ENCODE data around the gene ENOX1. TPM values are rescaled to one million over a fixed set of nuclear protein-coding genes. Genes with fewer than 3 reads are reported as not detected.

Gene ENOX1
- total and polyA plus RNA-seq, 3 donors from 2014 or later, result 11.0 to 14.2 (median 11.5) TPM

- WGBS, 2 donors, result 78 to 80% methylated on average over 2 of the region's 2 CpGs
- H3K36me3 ChIP-seq (ENCODE audit: low read depth, missing control alignments), result no peaks in the 10 kb centered on the region
- no peak overlapping the region for H3K27ac ChIP-seq
Observed at GRCh38 chr13:43298816-43299215, 488.0 kb downstream of the ENOX1 start.

DNA sequence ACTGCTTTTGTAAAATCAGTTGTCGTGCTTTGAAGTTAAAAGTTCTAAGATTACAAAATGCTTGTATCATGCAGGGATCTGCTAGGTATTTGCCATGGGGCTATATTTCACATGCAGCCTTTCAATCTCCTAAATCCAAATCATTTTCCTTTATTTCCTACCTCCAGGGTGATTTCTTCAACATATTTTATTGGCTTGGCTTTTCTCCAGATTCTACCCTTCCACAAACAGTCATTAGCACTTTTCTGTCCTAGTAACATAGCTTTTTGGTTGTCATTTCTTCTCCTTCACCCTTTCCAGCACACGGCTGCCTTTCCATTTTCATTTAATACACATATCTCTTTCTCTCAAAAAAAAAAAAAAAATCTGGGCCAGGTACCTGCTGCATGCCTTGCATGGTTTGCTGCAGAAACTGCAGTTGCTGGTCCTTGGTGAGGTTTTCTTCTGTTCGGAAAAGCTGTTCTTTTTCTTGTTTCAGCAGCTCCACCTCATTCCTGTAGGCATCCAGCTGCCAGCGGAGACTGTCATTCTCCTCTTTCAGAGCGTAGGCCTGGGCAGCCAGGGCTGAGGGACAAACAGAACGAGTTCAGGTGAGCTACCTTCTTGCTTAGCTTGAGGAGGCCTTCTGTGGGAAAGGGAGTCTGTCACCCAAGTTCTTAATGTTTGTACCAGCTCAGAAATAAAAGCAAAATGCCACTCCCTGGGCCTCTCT is 488.6 kb downstream of the ENOX1 start:
- intact Hi-C loops (cut with DNase I; ENCODE audit: low total_unique reads), result no loop called here
- WGBS, 2 donors, result 87 to 89% methylated on average over 6 of the region's 6 CpGs
- TF ChIP-seq, protein P1, sequence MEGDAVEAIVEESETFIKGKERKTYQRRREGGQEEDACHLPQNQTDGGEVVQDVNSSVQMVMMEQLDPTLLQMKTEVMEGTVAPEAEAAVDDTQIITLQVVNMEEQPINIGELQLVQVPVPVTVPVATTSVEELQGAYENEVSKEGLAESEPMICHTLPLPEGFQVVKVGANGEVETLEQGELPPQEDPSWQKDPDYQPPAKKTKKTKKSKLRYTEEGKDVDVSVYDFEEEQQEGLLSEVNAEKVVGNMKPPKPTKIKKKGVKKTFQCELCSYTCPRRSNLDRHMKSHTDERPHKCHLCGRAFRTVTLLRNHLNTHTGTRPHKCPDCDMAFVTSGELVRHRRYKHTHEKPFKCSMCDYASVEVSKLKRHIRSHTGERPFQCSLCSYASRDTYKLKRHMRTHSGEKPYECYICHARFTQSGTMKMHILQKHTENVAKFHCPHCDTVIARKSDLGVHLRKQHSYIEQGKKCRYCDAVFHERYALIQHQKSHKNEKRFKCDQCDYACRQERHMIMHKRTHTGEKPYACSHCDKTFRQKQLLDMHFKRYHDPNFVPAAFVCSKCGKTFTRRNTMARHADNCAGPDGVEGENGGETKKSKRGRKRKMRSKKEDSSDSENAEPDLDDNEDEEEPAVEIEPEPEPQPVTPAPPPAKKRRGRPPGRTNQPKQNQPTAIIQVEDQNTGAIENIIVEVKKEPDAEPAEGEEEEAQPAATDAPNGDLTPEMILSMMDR (IDR thresholded peaks at IDR 0.05), result no peak
- no peak for TF ChIP-seq POLR2A (IDR thresholded peaks at IDR 0.05)

More at GRCh38 chr13:43298816-43299215, 488.0 kb downstream of the ENOX1 start:
- no peak overlapping the region for H3K4me3 ChIP-seq
- H3K4me1 ChIP-seq, result peaks cover 3% of the 10 kb centered on the region
- intact Hi-C loops (cut with DNase I; ENCODE audit: low total_unique reads), result no loop called here
- no peaks in the 10 kb centered on the region for H3K27me3 ChIP-seq
- TF ChIP-seq, protein P1 (IDR thresholded peaks at IDR 0.05), result no peak
- TF ChIP-seq POLR2A (IDR thresholded peaks at IDR 0.05), result no peak
- no peaks in the 10 kb centered on the region for H3K9me3 ChIP-seq
- no peak for DNase-seq

DNA sequence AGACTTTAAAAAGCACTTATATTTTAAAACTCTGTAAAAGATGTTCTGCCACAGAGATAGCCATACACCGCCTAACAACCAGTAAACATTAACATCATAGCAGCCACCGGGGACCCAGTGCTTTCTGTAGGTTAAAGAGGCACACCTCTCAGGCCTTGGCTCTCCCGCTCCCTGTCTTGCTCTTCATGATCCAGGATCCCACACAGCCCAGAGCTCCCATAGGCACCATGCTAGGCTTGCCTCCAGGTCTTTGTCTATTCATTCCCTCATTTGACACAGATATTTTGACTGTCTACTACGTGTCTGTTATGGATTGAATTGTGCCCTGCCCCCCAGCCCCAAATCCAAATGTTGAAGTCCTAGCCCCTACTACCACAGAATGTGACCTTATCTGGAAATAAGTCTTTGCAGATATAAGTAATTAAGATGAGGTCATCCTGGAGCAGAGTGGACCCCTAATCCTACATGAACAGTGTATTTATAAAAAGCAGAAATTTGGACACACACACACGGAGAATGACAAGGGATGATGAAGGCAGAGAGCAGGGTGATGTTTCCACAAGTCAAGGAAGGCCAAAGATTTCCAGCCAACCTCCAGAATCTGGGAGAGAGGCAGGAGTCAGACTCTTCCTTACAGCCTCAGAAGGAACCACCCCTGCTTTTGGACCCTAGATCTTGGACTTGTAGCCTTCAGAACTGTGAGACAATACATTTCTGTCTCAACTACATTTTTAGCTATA is 490.8 kb downstream of the ENOX1 start:
- DNase-seq, result no peak
- 87 to 93% methylated on average over 5 of the region's 5 CpGs for WGBS, 2 donors
- no peaks in the 10 kb centered on the region for H3K27me3 ChIP-seq
- H3K4me1 ChIP-seq, result no peaks in the 10 kb centered on the region
- intact Hi-C loops (cut with DNase I; ENCODE audit: low total_unique reads), result no loop called here
- no peak overlapping the region for H3K27ac ChIP-seq
- no peak overlapping the region for H3K4me3 ChIP-seq
- H3K9me3 ChIP-seq, result no peaks in the 10 kb centered on the region
- TF ChIP-seq POLR2A (IDR thresholded peaks at IDR 0.05), result no peak
- TF ChIP-seq, protein P1 (IDR thresholded peaks at IDR 0.05), result no peak
- no peaks in the 10 kb centered on the region for H3K36me3 ChIP-seq (ENCODE audit: low read depth, missing control alignments)

More for the DNA sequence above, 488.6 kb downstream of the ENOX1 start:
- no peak overlapping the region for H3K27ac ChIP-seq
- no peaks in the 10 kb centered on the region for H3K27me3 ChIP-seq
- H3K36me3 ChIP-seq (ENCODE audit: low read depth, missing control alignments), result no peaks in the 10 kb centered on the region
- H3K9me3 ChIP-seq, result no peaks in the 10 kb centered on the region
- peaks cover under 1% of the 10 kb centered on the region for H3K4me1 ChIP-seq
- H3K4me3 ChIP-seq, result no peak overlapping the region
- DNase-seq, result no peak

DNA sequence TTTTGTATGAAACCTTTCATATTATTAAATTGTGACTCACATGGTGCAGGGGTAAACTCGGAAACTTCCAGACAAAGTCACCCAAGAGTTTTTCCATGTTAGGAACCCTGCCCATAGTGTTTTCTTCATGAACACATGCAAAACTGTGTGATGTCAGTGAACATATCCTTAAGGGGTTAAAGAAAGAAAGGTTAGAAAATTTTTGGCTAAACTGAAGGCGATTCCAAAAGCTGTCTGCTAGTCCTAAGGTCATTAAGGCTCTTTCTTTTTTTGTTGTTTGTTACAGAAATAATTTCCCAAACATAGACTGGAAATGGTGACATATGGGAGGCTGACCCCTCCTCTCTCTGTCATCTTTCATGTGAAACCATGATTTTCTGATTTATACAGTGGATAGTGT is 491.5 kb downstream of the ENOX1 start:
- Histone ChIP-seq H3K4me1 (no peaks in the 10 kb centered on the region), H3K36me3 (ENCODE audit: low read depth, missing control alignments) (no peaks in the 10 kb centered on the region), H3K9me3 (no peaks in the 10 kb centered on the region), H3K4me3 (no peak overlapping the region), H3K27me3 (no peaks in the 10 kb centered on the region), H3K27ac (no peak overlapping the region)
- no peak for TF ChIP-seq POLR2A (IDR thresholded peaks at IDR 0.05)
- TF ChIP-seq, protein P1 (IDR thresholded peaks at IDR 0.05), result no peak
- WGBS, 2 donors, result 87 to 97% methylated on average over 2 of the region's 2 CpGs
- intact Hi-C loops (cut with DNase I; ENCODE audit: low total_unique reads), result no loop called here
- DNase-seq, result no peak

Data from testis (tissue), 3 donors.